SHP77 (cell line): Measurements from ENCODE around the gene JOSD1.

Experiments
- DNase-seq, 2 experiments: peaks; one replicate each; lab custom pipeline; 2025; lab: John Stamatoyannopoulos, UW

JOSD1 gene

GRCh38 chr22:38733329-38733723 lies 32.6 kb upstream of the JOSD1 start:
- DNase-seq: peak in 1 of 2 experiments; percentile 44

DNA sequence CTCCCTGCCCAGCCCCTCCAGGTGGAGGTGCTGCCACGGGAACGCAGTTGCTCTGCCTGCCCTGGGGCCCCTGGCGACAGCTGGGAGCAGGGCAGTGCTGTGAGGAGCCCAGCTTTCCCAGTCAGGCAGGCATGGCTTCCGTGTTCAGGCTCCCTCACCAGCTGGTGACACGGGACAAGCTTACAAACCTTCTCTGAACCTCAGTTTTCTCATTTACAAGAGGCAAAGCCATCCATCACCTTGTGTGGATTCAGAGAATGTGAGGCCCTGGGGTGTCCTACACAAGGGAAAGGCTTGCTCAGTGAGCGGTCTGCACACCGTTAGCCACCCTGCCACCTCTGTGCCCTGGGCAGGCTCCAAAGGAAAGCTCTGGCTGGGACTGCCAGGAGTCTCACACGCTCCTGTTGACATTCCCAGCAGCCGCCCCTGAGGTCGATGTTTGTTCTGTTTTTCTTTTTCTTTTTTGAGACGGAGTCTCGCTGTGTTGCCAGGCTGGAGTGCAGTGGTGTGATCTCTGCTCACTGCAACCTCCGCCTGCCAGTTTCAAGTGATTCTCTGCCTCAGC lies 31.6 kb upstream of the JOSD1 start:
- DNase-seq: peak in 1 of 2 experiments; percentile 25

GRCh38 chr22:38731703-38732161 lies 31.0 kb upstream of the JOSD1 start:
- DNase-seq: no peak

DNA sequence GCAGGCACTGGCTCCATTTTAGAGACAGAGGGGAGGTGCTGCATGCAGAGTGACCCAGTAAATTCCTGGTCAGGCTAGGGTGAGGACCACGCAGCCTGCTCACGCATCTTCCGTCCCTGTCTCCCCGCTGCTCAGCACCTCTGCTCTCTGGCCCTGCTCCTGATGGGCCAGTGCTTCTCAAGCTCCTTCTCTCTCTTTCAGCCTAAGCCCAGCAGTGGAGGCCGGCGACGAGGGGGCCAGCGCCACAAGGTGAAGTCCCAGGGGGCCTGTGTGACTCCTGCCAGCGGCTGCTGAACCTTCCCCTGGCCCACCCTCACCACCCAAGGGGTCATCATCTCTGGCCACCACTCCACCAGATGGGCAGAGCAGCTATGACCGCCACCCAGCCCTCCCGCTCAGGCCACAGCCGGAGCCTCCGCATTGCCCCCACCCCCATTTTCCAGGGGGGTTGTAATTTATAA lies 29.7 kb upstream of the JOSD1 start:
- DNase-seq: no peak

- no peak for DNase-seq
These were observed 29.2 kb upstream of the JOSD1 start for GRCh38 chr22:38729946-38730345.

DNA sequence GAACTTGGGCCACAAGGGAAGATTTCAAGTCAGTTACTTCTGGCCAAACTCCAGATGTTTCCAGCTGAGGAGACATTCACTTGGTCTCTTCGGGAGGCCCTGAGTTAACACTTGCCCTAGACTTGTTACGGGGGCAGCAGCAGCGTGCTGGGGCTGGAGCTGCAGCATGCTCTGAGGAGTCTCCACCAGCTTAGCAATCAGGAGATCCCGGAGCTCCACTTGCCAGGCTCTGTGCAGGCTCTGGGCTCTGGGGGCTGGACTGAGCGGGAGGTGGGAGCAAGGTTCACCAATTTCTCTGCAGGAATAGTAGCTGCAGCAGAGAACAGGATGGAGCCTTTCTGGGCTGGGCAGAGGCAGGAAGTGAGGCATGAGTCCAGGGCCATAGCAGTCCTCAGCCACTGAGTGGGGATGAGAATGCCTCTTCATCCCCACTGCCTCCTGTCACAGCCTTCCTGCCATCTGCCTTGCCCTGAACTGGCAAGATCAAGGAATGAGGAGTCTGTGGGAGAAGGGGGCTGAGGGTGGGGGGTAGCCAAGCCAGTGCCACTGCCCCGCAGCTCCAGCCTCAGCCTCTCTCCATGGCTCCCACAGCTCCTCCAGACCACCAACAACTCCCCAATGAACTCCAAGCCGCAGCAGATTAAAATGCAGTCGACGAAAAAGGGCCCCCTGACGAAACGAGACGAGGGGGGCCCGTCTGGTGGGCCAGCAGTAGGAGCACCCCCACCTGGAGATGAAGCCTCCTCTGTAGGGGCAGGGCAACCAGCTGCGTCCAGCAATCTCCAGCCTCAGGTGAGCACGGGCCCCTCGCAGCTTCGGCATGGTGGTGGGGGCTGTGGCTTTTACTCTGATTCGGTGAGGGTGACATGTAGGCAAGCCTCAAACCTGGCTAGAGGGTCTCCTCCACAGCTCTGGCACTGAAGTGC lies 28.4 kb upstream of the JOSD1 start:
- no peak for DNase-seq

- no peak for DNase-seq
These were observed 27.0 kb upstream of the JOSD1 start for GRCh38 chr22:38727530-38728451.

- no peak for DNase-seq
These were observed 26.4 kb upstream of the JOSD1 start for GRCh38 chr22:38727123-38727522.

DNA sequence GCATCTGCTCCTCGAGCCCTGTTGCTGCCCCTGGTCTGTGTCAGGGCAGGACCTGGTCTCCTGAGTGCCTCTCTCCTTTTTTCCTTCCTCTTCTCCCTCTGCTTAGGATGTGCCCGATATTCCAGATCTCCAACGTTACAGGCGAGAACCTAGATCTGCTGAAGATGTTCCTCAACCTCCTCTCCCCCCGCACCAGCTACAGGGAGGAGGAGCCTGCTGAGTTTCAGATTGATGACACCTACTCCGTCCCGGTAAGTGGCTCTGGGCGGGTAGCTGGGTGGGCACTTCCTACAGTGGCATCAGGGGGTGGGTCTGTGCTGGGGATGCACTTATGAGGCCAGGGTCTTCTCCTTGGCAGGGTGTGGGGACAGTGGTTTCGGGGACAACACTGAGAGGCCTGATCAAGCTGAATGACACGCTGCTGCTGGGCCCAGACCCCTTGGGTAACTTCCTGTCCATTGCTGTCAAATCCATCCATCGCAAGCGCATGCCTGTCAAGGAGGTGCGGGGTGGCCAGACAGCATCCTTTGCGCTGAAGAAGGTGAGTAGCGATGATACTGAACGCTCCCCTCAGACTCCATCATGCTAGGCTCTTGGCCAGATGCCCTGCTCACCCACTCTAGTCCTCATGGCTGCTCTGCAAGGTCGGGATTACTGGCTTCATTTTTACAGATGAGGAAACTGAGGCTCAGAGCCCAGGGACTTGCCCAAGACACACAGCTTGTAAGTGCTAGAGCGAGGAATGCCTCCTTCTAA lies 25.3 kb upstream of the JOSD1 start:
- no peak for DNase-seq

- peak in 1 of 2 experiments; percentile 61 for DNase-seq
These were observed 24.3 kb upstream of the JOSD1 start for GRCh38 chr22:38724926-38725571.

DNA sequence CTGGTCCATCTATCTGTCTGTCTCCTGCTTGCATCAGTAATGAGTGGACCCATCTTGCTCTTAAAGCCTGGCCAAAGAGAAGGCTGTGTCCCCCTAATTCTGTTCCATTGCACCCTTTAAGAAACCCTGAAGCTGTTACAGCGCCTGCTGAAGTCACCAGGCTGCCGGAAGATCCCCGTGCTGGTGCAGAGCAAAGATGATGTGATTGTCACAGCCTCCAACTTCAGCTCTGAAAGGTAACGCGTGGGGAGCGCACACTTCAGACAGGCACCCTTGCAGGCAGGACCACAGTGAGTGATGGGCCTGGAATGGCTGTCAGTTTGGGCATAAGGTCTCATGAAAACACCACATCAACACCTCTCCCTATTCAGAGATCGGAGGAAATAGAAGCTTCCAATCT lies 23.4 kb upstream of the JOSD1 start:
- no peak for DNase-seq

DNA sequence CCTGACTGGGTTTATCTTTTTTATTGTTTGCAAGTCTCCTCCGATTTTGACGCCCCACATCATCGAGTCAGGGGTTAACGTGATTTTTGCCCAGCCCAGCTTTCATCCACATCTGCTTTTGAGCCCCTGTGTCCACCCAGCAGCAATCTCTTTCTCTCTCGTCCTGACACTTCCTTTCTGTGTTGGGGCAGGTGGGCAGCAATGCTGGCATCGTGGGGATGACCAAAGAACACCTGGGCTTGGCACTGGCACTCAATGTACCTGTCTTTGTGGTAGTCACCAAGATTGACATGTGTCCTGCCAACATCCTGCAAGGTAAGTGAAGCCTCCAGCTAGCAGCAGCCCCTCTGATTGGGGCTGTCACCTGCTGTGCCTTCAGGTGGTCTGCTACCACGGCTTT lies 20.8 kb upstream of the JOSD1 start:
- no peak for DNase-seq

GRCh38 chr22:38720350-38720749 lies 19.6 kb upstream of the JOSD1 start:
- no peak for DNase-seq

- DNase-seq: no peak
These were observed 18.5 kb upstream of the JOSD1 start for GRCh38 chr22:38719196-38719595.

DNA sequence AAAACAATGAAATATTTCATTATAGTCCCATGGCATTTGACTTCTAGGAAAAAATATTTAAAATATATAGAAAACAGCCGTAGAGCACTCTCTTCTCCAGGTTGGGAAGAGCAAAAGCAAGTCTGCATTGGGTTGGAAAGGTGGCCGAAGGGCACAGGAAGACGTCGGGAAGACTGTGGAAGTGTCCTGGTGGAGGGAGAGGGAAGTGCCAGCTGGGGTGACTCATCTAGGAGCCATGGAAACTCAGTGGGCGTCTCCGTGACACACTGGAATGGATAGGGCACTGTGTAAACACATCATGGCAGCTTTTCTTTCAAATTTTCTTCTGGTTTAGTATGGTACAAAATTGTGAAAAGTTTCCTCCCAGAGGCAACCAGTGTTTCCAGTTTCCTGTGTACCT lies 17.7 kb upstream of the JOSD1 start:
- peak in 1 of 2 experiments; percentile 47 for DNase-seq

- DNase-seq: no peak
These were observed 16.5 kb upstream of the JOSD1 start for GRCh38 chr22:38717244-38717643.

- no peak for DNase-seq
These were observed 16.1 kb upstream of the JOSD1 start for GRCh38 chr22:38716826-38717225.

DNA sequence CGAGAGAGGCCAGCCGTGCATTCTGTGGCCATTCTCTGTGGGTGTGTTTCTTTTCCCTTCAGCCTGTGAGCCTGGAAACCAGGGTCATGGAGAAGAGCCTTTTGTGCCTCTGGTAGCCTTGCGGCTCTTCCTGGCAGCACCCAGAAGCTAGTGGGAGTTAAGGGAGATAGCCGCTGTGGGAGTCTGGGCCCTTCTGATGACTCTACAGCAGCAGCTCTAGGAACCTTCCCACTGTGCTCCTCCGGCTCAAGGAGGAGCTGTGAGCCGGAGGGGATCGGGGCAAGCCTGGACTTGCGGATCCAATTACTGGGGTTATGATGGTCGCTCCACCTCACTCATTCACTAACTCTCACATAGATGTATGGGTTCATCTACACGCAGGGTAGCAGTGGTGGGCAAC lies 15.5 kb upstream of the JOSD1 start:
- no peak for DNase-seq

DNA sequence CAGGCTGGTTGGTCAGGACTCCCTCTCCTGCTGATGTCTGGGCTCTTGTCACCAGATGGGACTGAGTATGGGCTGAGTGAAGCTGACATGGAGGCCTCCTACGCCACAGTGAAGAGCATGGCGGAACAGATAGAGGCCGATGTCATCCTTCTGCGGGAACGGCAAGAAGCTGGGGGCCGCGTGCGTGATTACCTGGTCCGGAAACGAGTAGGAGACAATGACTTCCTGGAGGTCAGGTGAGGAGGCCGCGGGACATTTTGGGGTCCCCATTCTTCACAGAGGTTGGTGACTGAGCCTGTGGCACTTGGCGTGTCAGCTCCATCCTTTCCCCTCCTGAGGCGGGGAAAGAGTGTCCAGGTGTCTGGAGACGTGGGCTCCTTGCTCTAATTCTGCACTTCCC lies 15.1 kb upstream of the JOSD1 start:
- no peak for DNase-seq

GRCh38 chr22:38715176-38715764 lies 14.5 kb upstream of the JOSD1 start:
- no peak for DNase-seq

- no peak for DNase-seq
These were observed 13.2 kb upstream of the JOSD1 start for GRCh38 chr22:38713921-38714320.
